GM06990 (cell line): ENCODE data around the gene MTA3.
"Not testable (repeated sequence)": the region's sequence is repeated elsewhere in the genome, so short reads cannot be mapped to it uniquely, and the experiment has no call there.

Experiments
- DNase-seq: peaks from one replicate; pipeline ENCODE4 v3.0.0-alpha.2; 2011; ENCODE audit not compliant: insufficient read length; ENCODE audit errors: extremely low read depth
- H3K27me3 ChIP-seq: replicated peaks from 2 replicates; pipeline ENCODE4 v1.6.0; 2011; ENCODE audit warnings: low read length; ENCODE audit not compliant: control insufficient read depth, insufficient read depth
- H3K36me3 ChIP-seq: 2 replicates; pipeline ENCODE4 v1.5.1; 2011; ENCODE audit warnings: low read length; ENCODE audit not compliant: control insufficient read depth, insufficient read depth
- H3K4me3 ChIP-seq: replicated peaks from 2 replicates; pipeline ENCODE4 v1.5.1; 2011; ENCODE audit warnings: low read depth, mild to moderate bottlenecking, control low read depth, low read length
- TF ChIP-seq, protein P1 (sequence below): IDR thresholded peaks from 2 replicates; pipeline ENCODE4 v1.5.1; 2011; ENCODE audit warnings: low read length, control low read depth, mild to moderate bottlenecking, inconsistent platforms; ENCODE audit not compliant: insufficient read depth, poor library complexity, severe bottlenecking

The MTA3 gene

DNA sequence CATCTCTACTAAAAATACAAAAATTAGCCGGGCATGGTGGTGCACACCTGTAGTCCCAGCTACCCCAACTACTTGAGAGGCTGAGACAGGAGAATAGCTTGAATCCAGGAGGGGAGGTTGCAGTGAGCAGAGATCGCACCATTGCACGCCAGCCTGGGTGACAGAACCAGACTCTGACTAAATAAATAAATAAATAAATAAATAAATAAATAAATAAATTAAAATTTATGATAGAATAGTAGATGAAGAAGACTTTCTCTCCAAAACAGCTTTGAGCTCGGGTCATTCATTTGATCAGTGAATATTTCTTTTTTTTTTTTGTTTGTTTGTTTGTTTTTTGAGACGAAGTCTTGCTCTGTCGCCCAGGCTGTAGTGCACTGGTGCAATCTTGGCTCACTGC, 17.6 kb upstream of the MTA3 start:
- DNase-seq, result no peak
- no peak overlapping the region for H3K4me3 ChIP-seq
- H3K36me3 ChIP-seq, result no peaks in the 10 kb centered on the region
- no peaks in the 10 kb centered on the region for H3K27me3 ChIP-seq
- TF ChIP-seq, protein P1, sequence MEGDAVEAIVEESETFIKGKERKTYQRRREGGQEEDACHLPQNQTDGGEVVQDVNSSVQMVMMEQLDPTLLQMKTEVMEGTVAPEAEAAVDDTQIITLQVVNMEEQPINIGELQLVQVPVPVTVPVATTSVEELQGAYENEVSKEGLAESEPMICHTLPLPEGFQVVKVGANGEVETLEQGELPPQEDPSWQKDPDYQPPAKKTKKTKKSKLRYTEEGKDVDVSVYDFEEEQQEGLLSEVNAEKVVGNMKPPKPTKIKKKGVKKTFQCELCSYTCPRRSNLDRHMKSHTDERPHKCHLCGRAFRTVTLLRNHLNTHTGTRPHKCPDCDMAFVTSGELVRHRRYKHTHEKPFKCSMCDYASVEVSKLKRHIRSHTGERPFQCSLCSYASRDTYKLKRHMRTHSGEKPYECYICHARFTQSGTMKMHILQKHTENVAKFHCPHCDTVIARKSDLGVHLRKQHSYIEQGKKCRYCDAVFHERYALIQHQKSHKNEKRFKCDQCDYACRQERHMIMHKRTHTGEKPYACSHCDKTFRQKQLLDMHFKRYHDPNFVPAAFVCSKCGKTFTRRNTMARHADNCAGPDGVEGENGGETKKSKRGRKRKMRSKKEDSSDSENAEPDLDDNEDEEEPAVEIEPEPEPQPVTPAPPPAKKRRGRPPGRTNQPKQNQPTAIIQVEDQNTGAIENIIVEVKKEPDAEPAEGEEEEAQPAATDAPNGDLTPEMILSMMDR, result no peak

DNA sequence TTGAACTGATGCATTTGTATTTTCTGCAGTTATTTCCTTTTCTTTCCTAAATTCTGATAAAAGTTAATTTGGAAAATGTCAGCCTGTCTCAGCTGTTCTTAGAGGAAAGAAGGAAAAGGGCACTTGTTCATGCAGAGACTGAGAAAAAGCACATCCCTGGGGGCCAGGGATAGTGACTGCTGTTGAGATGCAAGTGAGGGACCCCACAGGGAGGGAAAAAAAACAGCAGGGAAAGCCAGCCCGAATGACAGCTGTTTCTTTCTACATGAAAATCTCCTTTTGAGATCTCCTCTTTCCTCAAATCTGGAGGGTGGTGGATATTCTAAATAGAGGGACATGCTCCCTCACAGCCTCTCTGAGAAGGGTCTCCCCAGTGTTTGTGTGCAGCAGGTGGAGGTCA, 14.0 kb upstream of the MTA3 start:
- no peak for DNase-seq
- no peak overlapping the region for H3K4me3 ChIP-seq
- TF ChIP-seq, protein P1, result no peak

DNA sequence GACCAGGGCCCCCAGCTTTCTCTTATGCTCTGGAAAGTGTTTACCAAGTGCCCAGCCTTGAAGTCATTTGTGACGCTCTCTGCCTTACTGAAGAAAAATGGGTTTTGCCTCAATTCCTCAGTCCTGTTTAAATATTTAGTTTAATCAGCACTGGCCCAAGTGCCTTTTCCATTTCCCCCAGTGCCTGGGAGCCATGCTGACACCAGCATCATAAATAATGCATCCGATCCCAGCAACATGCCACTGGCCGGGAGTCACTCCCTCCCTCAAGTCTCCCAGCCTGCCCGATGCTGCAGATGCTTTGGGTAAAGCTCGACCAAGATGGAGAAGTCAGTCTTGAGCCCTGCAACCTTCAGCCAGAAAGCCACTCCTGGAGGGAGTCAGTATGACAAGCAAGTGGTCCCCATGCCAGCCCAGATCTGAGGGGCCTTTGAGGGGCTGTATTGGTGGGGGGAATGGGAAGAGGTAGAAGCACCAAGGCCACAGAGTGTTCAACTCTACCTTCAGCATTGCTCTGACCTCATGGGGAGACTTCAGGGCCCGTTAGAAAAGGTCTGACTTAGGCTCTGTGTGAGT, 12.0 kb upstream of the MTA3 start:
- no peak for DNase-seq
- no peaks in the 10 kb centered on the region for H3K27me3 ChIP-seq
- no peak overlapping the region for H3K4me3 ChIP-seq
- TF ChIP-seq, protein P1, result no peak
- H3K36me3 ChIP-seq, result no peaks in the 10 kb centered on the region

More for the DNA sequence above, 14.0 kb upstream of the MTA3 start:
- no peaks in the 10 kb centered on the region for H3K27me3 ChIP-seq
- H3K36me3 ChIP-seq, result no peaks in the 10 kb centered on the region

DNA sequence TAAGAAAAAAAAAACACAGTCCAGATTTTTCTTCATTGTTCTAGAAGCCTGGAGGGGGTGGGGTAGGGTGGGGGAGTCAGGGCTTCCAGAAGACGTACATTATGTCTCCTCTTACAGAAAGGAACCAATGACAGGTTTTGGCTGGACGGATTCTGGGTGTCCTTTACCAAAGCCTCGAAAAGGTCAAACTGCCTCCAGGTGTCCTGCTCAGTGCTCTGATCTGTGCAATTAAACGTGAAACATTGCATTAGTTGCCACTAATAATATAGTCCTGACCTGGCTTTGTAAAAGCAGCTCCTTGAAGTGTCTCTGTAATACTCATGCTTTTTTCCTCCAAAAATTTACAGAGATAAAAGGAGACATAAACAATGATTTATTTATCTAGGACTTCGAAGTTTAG, 11.1 kb upstream of the MTA3 start:
- Histone ChIP-seq H3K4me3 (no peak overlapping the region), H3K36me3 (no peaks in the 10 kb centered on the region), H3K27me3 (no peaks in the 10 kb centered on the region)
- DNase-seq, result no peak
- TF ChIP-seq, protein P1, result no peak

DNA sequence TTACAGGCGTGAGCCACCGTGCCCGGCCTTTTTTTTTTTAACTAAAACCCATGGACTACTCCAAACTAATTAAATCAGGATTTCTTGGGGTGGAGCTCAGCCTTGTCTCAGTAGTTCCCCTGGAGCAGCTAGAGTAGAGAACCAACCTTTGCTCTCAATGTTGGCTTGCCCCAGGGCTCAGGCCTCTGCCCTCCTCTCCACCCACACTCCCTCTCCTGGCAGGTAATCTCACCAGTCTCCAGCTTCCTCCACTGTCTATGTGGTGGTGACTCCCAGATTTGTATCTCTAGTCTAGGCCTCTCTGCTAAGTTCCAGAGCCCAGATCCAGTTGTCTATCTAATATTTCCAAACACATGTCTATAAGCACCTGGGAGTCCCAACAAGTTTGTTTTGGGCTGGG, 9.6 kb upstream of the MTA3 start:
- TF ChIP-seq, protein P1, result no peak
- no peak for DNase-seq
- no peaks in the 10 kb centered on the region for H3K27me3 ChIP-seq

DNA sequence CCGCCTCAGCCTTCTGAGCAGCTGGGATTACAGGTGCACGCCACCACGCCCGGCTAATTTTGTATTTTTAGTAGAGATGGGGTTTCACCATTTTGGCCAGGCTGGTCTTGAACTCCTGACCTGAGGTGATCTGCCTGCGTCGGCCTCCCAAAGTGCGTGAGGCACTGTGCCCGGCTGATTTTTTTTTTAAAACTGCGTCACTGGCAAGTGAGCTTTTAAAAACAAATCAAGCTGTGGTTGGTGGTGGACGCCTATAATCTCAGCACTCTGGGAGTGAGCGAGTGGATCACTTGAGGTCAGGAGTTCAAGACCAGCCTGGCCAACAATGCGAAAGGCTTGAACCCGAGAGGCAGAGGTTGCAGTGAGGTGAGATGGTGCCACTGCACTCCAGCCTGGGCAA, 8.3 kb upstream of the MTA3 start:
- H3K27me3 ChIP-seq, H3K36me3 ChIP-seq, H3K4me3 ChIP-seq: not testable (repeated sequence)
- peak; percentile 24 for DNase-seq

More for the DNA sequence above, 9.6 kb upstream of the MTA3 start:
- H3K36me3 ChIP-seq, result no peaks in the 10 kb centered on the region
- H3K4me3 ChIP-seq, result no peak overlapping the region
